OCI-LY1 (cell line): ENCODE measurements around the gene CCL8.

Experiments
- H2AFZ ChIP-seq: fragments of 200-600 bp; sonication (generic), shearing (Covaris generic); 2 replicates; pipeline ENCODE4 v1.6.0; 2014; ENCODE audit warnings: antibody characterized with exemption, mild to moderate bottlenecking, low read length
- H3F3A ChIP-seq: fragments of 200-600 bp; sonication (generic), shearing (Covaris generic); 2 replicates; pipeline ENCODE4 v1.6.0; 2014; ENCODE audit warnings: mild to moderate bottlenecking, antibody characterized with exemption, low read length, moderate library complexity; ENCODE audit not compliant: insufficient read depth
- H3K27ac ChIP-seq: fragments of 200-600 bp; sonication (generic); 2 replicates; pipeline ENCODE4 v1.5.1; 2014; ENCODE audit warnings: low read length, mixed run types, mild to moderate bottlenecking, low read depth; ENCODE audit not compliant: poor library complexity, severe bottlenecking
- H3K27me3 ChIP-seq: fragments of 200-600 bp; sonication (generic); 2 replicates; pipeline ENCODE4 v1.6.0; 2014; ENCODE audit warnings: antibody characterized with exemption, mild to moderate bottlenecking, low read length, moderate library complexity; ENCODE audit not compliant: insufficient read depth
- H3K36me3 ChIP-seq: fragments of 200-600 bp; sonication (generic); 2 replicates; pipeline ENCODE4 v1.6.1; 2014; ENCODE audit warnings: mild to moderate bottlenecking, antibody characterized with exemption, low read length, moderate library complexity, mixed read lengths; ENCODE audit not compliant: insufficient read depth
- H3K4me1 ChIP-seq: fragments of 200-600 bp; sonication (generic); 2 replicates; pipeline ENCODE4 v1.5.1; 2014; ENCODE audit warnings: mild to moderate bottlenecking, low read length, moderate library complexity; ENCODE audit not compliant: insufficient read depth, severe bottlenecking
- H3K4me2 ChIP-seq: fragments of 200-600 bp; sonication (generic), shearing (Covaris generic); 2 replicates; pipeline ENCODE4 v1.6.1; 2014; ENCODE audit warnings: low read length
- H3K4me3 ChIP-seq: fragments of 200-600 bp; sonication (generic); 2 replicates; pipeline ENCODE4 v1.5.1; 2014; ENCODE audit warnings: low read length, low read depth, mild to moderate bottlenecking, mixed read lengths; ENCODE audit not compliant: poor library complexity, severe bottlenecking
- H3K79me2 ChIP-seq: fragments of 200-600 bp; shearing (Covaris generic); 2 replicates; pipeline ENCODE4 v1.6.1; 2016; ENCODE audit warnings: mixed run types, low read length, mixed read lengths; ENCODE audit not compliant: insufficient read depth
- H3K9ac ChIP-seq: fragments of 200-600 bp; sonication (generic), shearing (Covaris generic); 2 replicates; pipeline ENCODE4 v1.6.1; 2014; ENCODE audit warnings: mild to moderate bottlenecking, low read length, mixed read lengths
- H3K9me2 ChIP-seq: fragments of 200-600 bp; sonication (generic), shearing (Covaris generic); 2 replicates; pipeline ENCODE4 v1.6.1; 2014; ENCODE audit warnings: low read depth, mild to moderate bottlenecking, low read length, mixed read lengths
- H3K9me3 ChIP-seq: fragments of 200-600 bp; shearing (Covaris generic); 2 replicates; pipeline ENCODE4 v1.6.1; 2014; ENCODE audit warnings: low read length, mixed read lengths
- H4K20me1 ChIP-seq: fragments of 200-600 bp; sonication (generic), shearing (Covaris generic); 2 replicates; pipeline ENCODE4 v1.6.0; 2016; ENCODE audit warnings: mild to moderate bottlenecking, low read length; ENCODE audit not compliant: insufficient read depth
- EZH2 ChIP-seq: fragments of 200-600 bp; sonication (generic), shearing (Covaris generic); IDR thresholded peaks from 2 replicates; pipeline ENCODE4 v1.8.0; 2017; ENCODE audit warnings: borderline replicate concordance, mixed run types, mild to moderate bottlenecking, antibody characterized with exemption, low read length, moderate library complexity, mixed read lengths
- TF ChIP-seq, protein P1 (sequence below): fragments of 200-600 bp; sonication (generic), shearing (Covaris generic); IDR thresholded peaks from 2 replicates; pipeline ENCODE4 v1.5.1; 2017; ENCODE audit warnings: mild to moderate bottlenecking, antibody characterized with exemption, low read length, moderate library complexity, mixed read lengths

The CCL8 gene

DNA sequence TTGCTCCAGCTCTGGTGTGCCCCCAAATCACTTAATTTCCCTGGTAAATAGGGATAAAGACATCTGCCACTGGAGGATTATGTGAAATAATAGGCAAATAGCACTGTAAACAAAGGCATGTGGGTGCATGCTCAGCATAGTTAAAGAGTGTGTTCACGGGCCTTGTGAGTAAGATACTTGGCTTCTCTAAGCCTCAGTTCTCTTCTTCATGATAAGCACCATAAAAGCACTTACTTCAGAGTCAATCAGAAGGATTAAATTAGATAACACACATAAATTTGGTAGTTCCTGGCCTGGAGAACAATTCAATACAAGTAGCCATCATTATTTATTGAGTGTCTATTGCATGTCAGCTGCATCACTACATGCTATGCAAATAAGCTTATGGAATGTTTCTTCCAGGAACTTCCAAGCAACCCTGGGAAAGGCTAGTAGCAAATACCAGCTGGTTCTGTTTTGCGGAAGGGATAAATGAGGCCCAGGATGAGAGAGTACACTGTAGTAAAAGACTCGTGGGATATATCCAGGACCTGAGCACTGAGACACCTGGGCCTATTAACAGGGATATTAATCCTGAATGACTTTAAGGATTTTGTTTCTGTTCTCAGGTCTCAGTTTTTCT, 19.2 kb upstream of the CCL8 start:
- Histone ChIP-seq H3K36me3 (no peaks in the 10 kb centered on the region), H3K27me3 (no peaks in the 10 kb centered on the region), H3F3A (no peaks in the 10 kb centered on the region), H3K4me1 (no peaks in the 10 kb centered on the region), H3K4me3 (no peak overlapping the region), H4K20me1 (no peaks in the 10 kb centered on the region), H3K4me2 (no peak overlapping the region), H3K9ac (no peak overlapping the region), H3K9me2 (no peaks in the 10 kb centered on the region), H2AFZ (no peak overlapping the region), H3K79me2 (no peaks in the 10 kb centered on the region), H3K27ac (no peak overlapping the region), H3K9me3 (no peaks in the 10 kb centered on the region)
- no peak for TF ChIP-seq EZH2
- TF ChIP-seq, protein P1, sequence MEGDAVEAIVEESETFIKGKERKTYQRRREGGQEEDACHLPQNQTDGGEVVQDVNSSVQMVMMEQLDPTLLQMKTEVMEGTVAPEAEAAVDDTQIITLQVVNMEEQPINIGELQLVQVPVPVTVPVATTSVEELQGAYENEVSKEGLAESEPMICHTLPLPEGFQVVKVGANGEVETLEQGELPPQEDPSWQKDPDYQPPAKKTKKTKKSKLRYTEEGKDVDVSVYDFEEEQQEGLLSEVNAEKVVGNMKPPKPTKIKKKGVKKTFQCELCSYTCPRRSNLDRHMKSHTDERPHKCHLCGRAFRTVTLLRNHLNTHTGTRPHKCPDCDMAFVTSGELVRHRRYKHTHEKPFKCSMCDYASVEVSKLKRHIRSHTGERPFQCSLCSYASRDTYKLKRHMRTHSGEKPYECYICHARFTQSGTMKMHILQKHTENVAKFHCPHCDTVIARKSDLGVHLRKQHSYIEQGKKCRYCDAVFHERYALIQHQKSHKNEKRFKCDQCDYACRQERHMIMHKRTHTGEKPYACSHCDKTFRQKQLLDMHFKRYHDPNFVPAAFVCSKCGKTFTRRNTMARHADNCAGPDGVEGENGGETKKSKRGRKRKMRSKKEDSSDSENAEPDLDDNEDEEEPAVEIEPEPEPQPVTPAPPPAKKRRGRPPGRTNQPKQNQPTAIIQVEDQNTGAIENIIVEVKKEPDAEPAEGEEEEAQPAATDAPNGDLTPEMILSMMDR = no peak

DNA sequence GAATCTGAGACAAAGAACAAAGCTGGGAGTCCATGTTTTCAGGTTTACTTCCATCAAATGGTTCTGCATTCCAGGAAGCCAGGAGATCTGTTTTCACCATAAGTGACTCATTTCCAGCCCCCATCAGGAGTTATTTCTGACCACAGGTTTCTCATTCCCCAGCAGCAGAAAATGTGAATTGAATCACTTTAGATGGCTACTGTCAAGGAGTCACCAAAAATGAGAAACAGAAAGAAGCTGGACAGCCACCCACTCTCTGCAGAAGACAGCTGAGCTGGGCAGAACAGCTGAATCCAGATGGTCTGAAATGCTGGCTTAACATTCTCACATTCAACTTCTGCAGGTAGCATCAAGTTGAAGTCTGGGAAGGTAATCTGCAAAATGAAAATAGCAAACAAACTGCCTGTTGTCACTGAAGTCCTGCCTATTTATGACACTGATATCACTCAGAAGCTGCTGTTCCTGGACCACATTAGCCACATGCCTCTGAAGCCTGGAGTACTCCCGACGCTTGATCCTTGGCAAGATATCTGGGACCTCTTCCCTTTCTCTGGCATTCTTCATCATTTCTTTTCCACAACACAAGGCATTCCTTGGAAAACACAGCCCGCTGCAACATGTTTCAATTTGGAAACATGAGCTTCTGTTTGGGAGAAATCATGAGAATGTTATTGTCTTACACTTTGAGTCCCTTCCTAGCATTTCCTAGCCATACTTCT, 18.4 kb upstream of the CCL8 start:
- Histone ChIP-seq H3K4me2 (no peak overlapping the region), H3K79me2 (no peaks in the 10 kb centered on the region), H3K4me3 (no peak overlapping the region), H3F3A (no peaks in the 10 kb centered on the region), H3K27ac (no peak overlapping the region), H3K36me3 (no peaks in the 10 kb centered on the region), H2AFZ (no peak overlapping the region), H3K9me3 (no peaks in the 10 kb centered on the region), H3K9ac (no peak overlapping the region), H3K27me3 (no peaks in the 10 kb centered on the region), H3K9me2 (no peaks in the 10 kb centered on the region), H4K20me1 (no peaks in the 10 kb centered on the region), H3K4me1 (no peaks in the 10 kb centered on the region)
- no peak for TF ChIP-seq EZH2
- TF ChIP-seq, protein P1 = no peak

DNA sequence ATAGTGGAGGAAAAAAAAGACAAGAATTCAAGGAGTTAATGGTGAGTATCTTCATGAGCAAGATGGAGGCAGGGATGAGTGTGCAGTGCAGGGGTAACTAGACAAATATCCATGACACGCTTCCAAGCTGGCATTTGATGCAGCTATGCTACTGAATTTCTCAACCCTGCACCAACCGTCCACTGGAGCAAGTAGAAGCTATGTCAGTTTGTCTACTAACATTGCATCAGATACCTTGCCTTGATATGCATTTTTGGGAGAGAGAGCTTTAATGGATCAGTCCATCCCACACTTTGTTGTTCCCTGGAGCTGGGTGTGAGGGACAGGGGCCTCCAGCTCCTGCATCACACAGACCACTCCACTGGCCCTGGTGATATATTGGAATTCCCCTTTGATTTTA, 17.2 kb upstream of the CCL8 start:
- no peaks in the 10 kb centered on the region for H3F3A ChIP-seq
- no peaks in the 10 kb centered on the region for H3K9me2 ChIP-seq
- H4K20me1 ChIP-seq = no peaks in the 10 kb centered on the region
- TF ChIP-seq EZH2 = no peak
- TF ChIP-seq, protein P1 = no peak
- no peaks in the 10 kb centered on the region for H3K9me3 ChIP-seq
- no peak overlapping the region for H3K4me3 ChIP-seq
- no peaks in the 10 kb centered on the region for H3K79me2 ChIP-seq
- H3K27me3 ChIP-seq = no peaks in the 10 kb centered on the region
- no peak overlapping the region for H2AFZ ChIP-seq
- no peak overlapping the region for H3K27ac ChIP-seq
- H3K36me3 ChIP-seq = no peaks in the 10 kb centered on the region
- no peaks in the 10 kb centered on the region for H3K4me1 ChIP-seq
- H3K4me2 ChIP-seq = no peak overlapping the region
- no peak overlapping the region for H3K9ac ChIP-seq
